HCT116 (cell line): Measurements from ENCODE around the gene ADAM10. TPM values are rescaled to one million over a fixed set of nuclear protein-coding genes. Genes with fewer than 3 reads are reported as not detected.

ENCODE experiments used
- ATAC-seq: fragments of 200-7000 bp; cut with Tn5 transposase; 2 replicates; pipeline ENCODE4 v1.9.1; 2020; ENCODE audit warnings: mild to moderate bottlenecking, moderate library complexity
- BruUV-seq: library from RNA; stranded (reverse); fragments of 400-500 nt; replicated peaks from 2 replicates; lab custom pipeline; 2021; lab: Mats Ljungman, UMichigan
- CTCF ChIA-PET: fragments of 300-600 bp; sonication (Branson Sonifier 250); formaldehyde crosslinking; loops from one replicate; lab custom pipeline; 2021; ENCODE audit warnings: antibody characterized with exemption; lab: Charles Lee
- POLR2A ChIA-PET: fragments of 300-600, 350-600 bp; sonication (Branson Sonifier 250); formaldehyde crosslinking; loops from one replicate; lab custom pipeline; 2021; ENCODE audit warnings: antibody characterized with exemption; lab: Charles Lee
- RAD21 ChIA-PET, 2 experiments: fragments of 300-600 bp; sonication (Branson Sonifier 250); formaldehyde crosslinking; loops; one replicate each; lab custom pipeline; 2023; ENCODE audit warnings: low total read pairs in 2 of 2; ENCODE audit not compliant: uncharacterized antibody in 2 of 2, unreplicated experiment in 2 of 2, low non-redundant PET in 1 of 2; lab: Charles Lee
- DNase-seq: peaks from one replicate; pipeline ENCODE4 v3.0.0-alpha.2; 2010; ENCODE audit warnings: low read depth, low spot score
- H2AFZ ChIP-seq: fragments of 200-600 bp; shearing (Covaris generic), sonication (generic); 2 replicates; pipeline ENCODE4 v1.6.1; 2017; ENCODE audit warnings: low read depth, mixed run types, mixed read lengths, antibody characterized with exemption, low read length; ENCODE audit not compliant: poor library complexity, severe bottlenecking
- H3K27ac ChIP-seq: 2 replicates; pipeline ENCODE4 v1.5.1; 2012; ENCODE audit warnings: low read depth, low read length
- H3K27me3 ChIP-seq: fragments of 200-600 bp; sonication (generic); 2 replicates; pipeline ENCODE4 v1.6.1; 2016; ENCODE audit warnings: mixed run types, low read length, mixed read lengths; ENCODE audit not compliant: insufficient read depth
- H3K36me3 ChIP-seq, 2 experiments: fragments of 200-500 bp in 1 of 2; fragments of 200-600 bp in 1 of 2; sonication (Bioruptor generic) in 1 of 2; sonication (generic) in 1 of 2; 2 replicates each; pipeline versions ENCODE4 v1.5.1 to v1.6.1; 2014 to 2016; ENCODE audit warnings: low read length in 2 of 2, inconsistent platforms in 1 of 2, mixed read lengths in 1 of 2, mixed run types in 1 of 2; ENCODE audit not compliant: insufficient read depth in 2 of 2, control insufficient read depth in 1 of 2
- H3K4me1 ChIP-seq, 2 experiments: fragments of 200-600 bp in 1 of 2; sonication (generic) in 1 of 2; 2 replicates each; pipeline versions ENCODE4 v1.5.1 to v1.6.1; 2012 to 2017; ENCODE audit warnings: low read length in 2 of 2, inconsistent platforms in 1 of 2, mild to moderate bottlenecking in 1 of 2, mixed read lengths in 1 of 2, mixed run types in 1 of 2, moderate library complexity in 1 of 2; ENCODE audit not compliant: insufficient read depth in 2 of 2, control insufficient read depth in 1 of 2
- H3K4me2 ChIP-seq: fragments of 200-600 bp; sonication (generic); 2 replicates; pipeline ENCODE4 v1.6.1; 2017; ENCODE audit warnings: mixed run types, low read length, mixed read lengths
- H3K4me3 ChIP-seq, 2 experiments: fragments of 200-600 bp in 1 of 2; sonication (generic) in 1 of 2; replicated peaks in 1 of 2; 2 replicates each; pipeline ENCODE4 v1.5.1; 2011 to 2016; ENCODE audit warnings: low read length in 2 of 2, control low read depth in 1 of 2, low read depth in 1 of 2, mild to moderate bottlenecking in 1 of 2, mixed read lengths in 1 of 2, mixed run types in 1 of 2
- H3K79me2 ChIP-seq: fragments of 200-600 bp; sonication (generic); 2 replicates; pipeline ENCODE4 v1.6.1; 2017; ENCODE audit warnings: mild to moderate bottlenecking, mixed run types, low read length, moderate library complexity, mixed read lengths; ENCODE audit not compliant: insufficient read depth
- H3K9ac ChIP-seq: fragments of 200-600 bp; sonication (generic); 2 replicates; pipeline ENCODE4 v1.6.1; 2016; ENCODE audit warnings: low read length, mixed read lengths
- H3K9me2 ChIP-seq: fragments of 200-600 bp; sonication (generic), shearing (Covaris generic); 2 replicates; pipeline ENCODE4 v1.6.1; 2017; ENCODE audit warnings: mixed run types, mild to moderate bottlenecking, moderate library complexity; ENCODE audit not compliant: insufficient read depth
- H3K9me3 ChIP-seq, 2 experiments: fragments of 200-500 bp in 1 of 2; fragments of 200-600 bp in 1 of 2; sonication (Bioruptor generic) in 1 of 2; sonication (generic) in 1 of 2; 2 replicates each; pipeline ENCODE4 v1.6.1; 2014 to 2017; ENCODE audit warnings: low read length in 2 of 2, mixed read lengths in 2 of 2, inconsistent platforms in 1 of 2, low read depth in 1 of 2, mild to moderate bottlenecking in 1 of 2, mixed run types in 1 of 2, moderate library complexity in 1 of 2; ENCODE audit not compliant: control insufficient read depth in 1 of 2, insufficient read depth in 1 of 2
- H4K20me1 ChIP-seq: fragments of 200-600 bp; sonication (generic), shearing (Covaris generic); 2 replicates; pipeline ENCODE4 v1.6.1; 2017; ENCODE audit warnings: mixed run types, mild to moderate bottlenecking, moderate library complexity; ENCODE audit not compliant: insufficient read depth
- CBX3 ChIP-seq: IDR thresholded peaks from 2 replicates; pipeline ENCODE4 v1.6.1; 2012; ENCODE audit warnings: low read depth
- CEBPB ChIP-seq: IDR thresholded peaks from 2 replicates; pipeline ENCODE4 v1.6.1; 2012; ENCODE audit warnings: low read depth
- EGR1 ChIP-seq: IDR thresholded peaks from 2 replicates; pipeline ENCODE4 v1.6.1; 2012; ENCODE audit warnings: low read depth
- EZH2 ChIP-seq: fragments of 200-600 bp; sonication (generic); IDR thresholded peaks from 2 replicates; pipeline ENCODE4 v1.6.1; 2017; ENCODE audit warnings: antibody characterized with exemption, mixed run types
- EZH2phosphoT487 ChIP-seq: fragments of 200-600 bp; IDR thresholded peaks from 2 replicates; pipeline ENCODE4 v1.6.1; 2018; ENCODE audit warnings: antibody characterized with exemption, borderline replicate concordance
- JUND ChIP-seq: IDR thresholded peaks from 2 replicates; pipeline ENCODE4 v1.6.1; 2012
- POLR2AphosphoS5 ChIP-seq: IDR thresholded peaks from 2 replicates; pipeline ENCODE4 v1.6.1; 2011; ENCODE audit warnings: mild to moderate bottlenecking, low read depth, low read length, moderate library complexity
- RAD21 ChIP-seq: IDR thresholded peaks from 2 replicates; pipeline ENCODE4 v1.6.1; 2012; ENCODE audit warnings: low read depth, mild to moderate bottlenecking
- SRF ChIP-seq: IDR thresholded peaks from 2 replicates; pipeline ENCODE4 v1.6.1; 2012; ENCODE audit warnings: low read depth
- YY1 ChIP-seq: IDR thresholded peaks from 2 replicates; pipeline ENCODE4 v1.6.1; 2011; ENCODE audit warnings: low read length, low read depth, moderate library complexity, mild to moderate bottlenecking; ENCODE audit not compliant: insufficient replicate concordance; ENCODE audit errors: extremely low read depth
- ZFX ChIP-seq: fragments of 450-650 bp; IDR thresholded peaks from 2 replicates; pipeline ENCODE4 v1.6.1; 2017
- ZNF274 ChIP-seq: fragments of 200-500 bp; sonication (Bioruptor generic); IDR thresholded peaks from 2 replicates; pipeline ENCODE4 v1.6.1; 2014; ENCODE audit warnings: mild to moderate bottlenecking, low read depth, low read length, inconsistent platforms
- intact Hi-C: fragments of 100-400 bp; cut with micrococcal nuclease; formaldehyde crosslinking; loops from 2 replicates; pipeline ENCODE4 v1.10.0; 2022
- total RNA-seq: library from RNA; stranded (reverse); gene quantifications from one replicate; pipeline ENCODE4 v1.2.1, GENCODE V29; 2021; ENCODE audit not compliant: unreplicated experiment
- TF ChIP-seq, protein P1 (sequence below), 3 experiments: fragments of 200-600 bp in 1 of 3; sonication (generic) in 1 of 3; IDR thresholded peaks in 2 of 3; conservative IDR thresholded peaks in 1 of 3; 2 replicates each; pipeline ENCODE4 v1.5.1; 2012 to 2017; ENCODE audit warnings: low read depth in 2 of 3, low read length in 2 of 3, antibody characterized with exemption in 1 of 3, borderline replicate concordance in 1 of 3, control low read depth in 1 of 3, mild to moderate bottlenecking in 1 of 3, mixed read lengths in 1 of 3, mixed run types in 1 of 3, moderate library complexity in 1 of 3; ENCODE audit not compliant: insufficient read depth in 1 of 3
- TF ChIP-seq, protein P2 (sequence below): IDR thresholded peaks from 2 replicates; pipeline ENCODE4 v1.6.1; 2011; ENCODE audit warnings: mild to moderate bottlenecking, low read length, moderate library complexity; ENCODE audit not compliant: insufficient replicate concordance; ENCODE audit errors: extremely low read depth

The ADAM10 gene
- total RNA-seq, 1 experiment from 2014 or later: 158 TPM

DNA sequence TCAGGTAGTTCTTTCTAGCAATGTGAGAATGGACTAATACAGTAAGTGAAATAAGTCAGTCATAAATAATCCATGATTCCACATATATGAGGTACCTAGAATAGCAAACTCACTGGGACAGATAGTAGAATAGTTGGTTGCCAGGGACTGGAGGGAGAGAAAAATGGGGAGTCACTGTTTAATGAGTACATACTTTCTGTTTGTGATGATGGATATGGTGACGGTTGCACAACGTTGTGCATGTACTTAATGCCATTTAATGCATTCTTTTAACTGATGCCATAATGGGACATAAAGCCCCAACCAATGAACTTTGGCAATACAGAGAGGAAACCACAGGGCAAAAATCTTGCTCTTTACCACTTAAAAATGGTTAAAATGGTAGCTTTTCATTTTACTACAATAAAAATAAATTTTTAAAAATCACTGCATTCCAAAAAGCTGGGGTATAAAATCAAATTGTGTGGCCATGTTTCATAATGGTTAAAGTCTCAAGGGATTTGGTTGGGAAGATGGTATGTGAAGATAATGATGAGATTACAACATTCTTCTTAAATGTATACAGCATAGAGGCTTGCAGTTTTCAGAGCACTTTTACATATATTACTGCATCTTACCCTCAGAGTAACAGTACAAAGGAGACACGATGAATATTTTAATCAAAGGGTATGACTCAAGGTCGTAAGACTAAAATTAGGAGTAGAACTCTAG, 45.2 kb downstream of the ADAM10 start:
- CTCF ChIA-PET: no interaction called here
- TF ChIP-seq CBX3 (no peak), YY1 (no peak), POLR2AphosphoS5 (no peak), EZH2phosphoT487 (no peak), ZNF274 (no peak), RAD21 (no peak)
- no TSS peak for BruUV-seq
- Histone ChIP-seq H3K4me1 (peaks cover 0 to 4% of the 10 kb centered on the region in 2 experiments; a peak in 1 of 4 replicates), H3K4me2 (no peak overlapping the region), H3K27me3 (no peaks in the 10 kb centered on the region), H3K27ac (no peak overlapping the region), H4K20me1 (0 out of 2 replicates have a peak, but pooled peaks cover 3% of the 10 kb centered on the region), H3K79me2 (peaks cover 55% of the 10 kb centered on the region), H2AFZ (no peak overlapping the region), H3K4me3 (no peak overlapping the region), H3K9me2 (no peaks in the 10 kb centered on the region), H3K9ac (no peak overlapping the region), H3K9me3 (peaks cover 8% of the 10 kb centered on the region in 2 experiments; a peak in 2 of 4 replicates), H3K36me3 (no peaks in the 10 kb centered on the region)
- intact Hi-C loops: no loop called here
- no peak for ATAC-seq
- POLR2A ChIA-PET: no interaction called here
- RAD21 ChIA-PET: no interaction called here
- no peak for DNase-seq

DNA sequence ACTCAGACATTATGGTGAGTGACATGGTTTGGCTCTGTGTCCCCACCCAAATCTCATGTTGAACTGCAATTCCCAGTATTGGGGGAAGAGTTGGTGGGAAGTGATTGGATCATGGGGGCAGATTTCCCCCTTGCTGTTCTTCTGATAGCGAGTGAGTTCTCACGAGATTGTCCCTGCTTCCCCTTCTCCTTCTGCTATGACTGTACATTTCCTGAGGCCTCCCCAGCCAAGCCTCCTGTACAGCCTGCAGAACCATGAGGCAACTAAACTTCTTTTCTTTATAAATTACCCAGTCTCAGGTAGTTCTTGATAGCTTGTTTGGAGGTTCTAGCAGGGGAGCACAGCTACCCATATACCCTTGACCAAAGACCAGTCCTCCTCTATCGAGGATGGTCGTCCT, 45.9 kb downstream of the ADAM10 start:
- H3K4me2 ChIP-seq: no peak overlapping the region
- DNase-seq: no peak
- intact Hi-C loops: no loop called here
- H4K20me1 ChIP-seq: 0 out of 2 replicates have a peak, but pooled peaks cover 3% of the 10 kb centered on the region
- BruUV-seq: no TSS peak
- H3K27ac ChIP-seq: no peak overlapping the region
- H3K9me2 ChIP-seq: no peaks in the 10 kb centered on the region
- H3K9ac ChIP-seq: no peak overlapping the region
- H3K4me1 ChIP-seq: no peaks in the 10 kb centered on the region
- ChIA-PET POLR2A (no interaction called here), RAD21 (no interaction called here), CTCF (no interaction called here)
- no peaks in the 10 kb centered on the region for H3K27me3 ChIP-seq
- H3K4me3 ChIP-seq: no peak overlapping the region
- TF ChIP-seq RAD21 (no peak), EZH2phosphoT487 (no peak), ZNF274 (no peak), EZH2 (no peak), CEBPB (no peak), EGR1 (no peak), ZFX (no peak), JUND (no peak), SRF (no peak)
- TF ChIP-seq, protein P1, sequence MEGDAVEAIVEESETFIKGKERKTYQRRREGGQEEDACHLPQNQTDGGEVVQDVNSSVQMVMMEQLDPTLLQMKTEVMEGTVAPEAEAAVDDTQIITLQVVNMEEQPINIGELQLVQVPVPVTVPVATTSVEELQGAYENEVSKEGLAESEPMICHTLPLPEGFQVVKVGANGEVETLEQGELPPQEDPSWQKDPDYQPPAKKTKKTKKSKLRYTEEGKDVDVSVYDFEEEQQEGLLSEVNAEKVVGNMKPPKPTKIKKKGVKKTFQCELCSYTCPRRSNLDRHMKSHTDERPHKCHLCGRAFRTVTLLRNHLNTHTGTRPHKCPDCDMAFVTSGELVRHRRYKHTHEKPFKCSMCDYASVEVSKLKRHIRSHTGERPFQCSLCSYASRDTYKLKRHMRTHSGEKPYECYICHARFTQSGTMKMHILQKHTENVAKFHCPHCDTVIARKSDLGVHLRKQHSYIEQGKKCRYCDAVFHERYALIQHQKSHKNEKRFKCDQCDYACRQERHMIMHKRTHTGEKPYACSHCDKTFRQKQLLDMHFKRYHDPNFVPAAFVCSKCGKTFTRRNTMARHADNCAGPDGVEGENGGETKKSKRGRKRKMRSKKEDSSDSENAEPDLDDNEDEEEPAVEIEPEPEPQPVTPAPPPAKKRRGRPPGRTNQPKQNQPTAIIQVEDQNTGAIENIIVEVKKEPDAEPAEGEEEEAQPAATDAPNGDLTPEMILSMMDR (IDR thresholded peaks at IDR 0.05 in 2 of 3, conservative IDR thresholded peaks at IDR 0.05 in 1 of 3; ENCODE audit: borderline replicate concordance in 1 of 3, insufficient read depth in 1 of 3, low read depth in 2 of 3, low read length in 2 of 3): no peak
- TF ChIP-seq, protein P2, sequence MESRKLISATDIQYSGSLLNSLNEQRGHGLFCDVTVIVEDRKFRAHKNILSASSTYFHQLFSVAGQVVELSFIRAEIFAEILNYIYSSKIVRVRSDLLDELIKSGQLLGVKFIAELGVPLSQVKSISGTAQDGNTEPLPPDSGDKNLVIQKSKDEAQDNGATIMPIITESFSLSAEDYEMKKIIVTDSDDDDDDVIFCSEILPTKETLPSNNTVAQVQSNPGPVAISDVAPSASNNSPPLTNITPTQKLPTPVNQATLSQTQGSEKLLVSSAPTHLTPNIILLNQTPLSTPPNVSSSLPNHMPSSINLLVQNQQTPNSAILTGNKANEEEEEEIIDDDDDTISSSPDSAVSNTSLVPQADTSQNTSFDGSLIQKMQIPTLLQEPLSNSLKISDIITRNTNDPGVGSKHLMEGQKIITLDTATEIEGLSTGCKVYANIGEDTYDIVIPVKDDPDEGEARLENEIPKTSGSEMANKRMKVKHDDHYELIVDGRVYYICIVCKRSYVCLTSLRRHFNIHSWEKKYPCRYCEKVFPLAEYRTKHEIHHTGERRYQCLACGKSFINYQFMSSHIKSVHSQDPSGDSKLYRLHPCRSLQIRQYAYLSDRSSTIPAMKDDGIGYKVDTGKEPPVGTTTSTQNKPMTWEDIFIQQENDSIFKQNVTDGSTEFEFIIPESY: no peak
- peaks cover 8 to 9% of the 10 kb centered on the region in 2 experiments; a peak in 3 of 4 replicates for H3K9me3 ChIP-seq
- no peak for ATAC-seq
- no peaks in the 10 kb centered on the region for H3K36me3 ChIP-seq
- no peak overlapping the region for H2AFZ ChIP-seq
- peaks cover 57% of the 10 kb centered on the region for H3K79me2 ChIP-seq
